Measurements from ENCODE around the gene MAST1.
A peak's percentile ranks its signal among the peaks of the same experiment; 100 is the strongest.

The MAST1 gene

GRCh38 chr19:12882589-12882988 is 44.3 kb downstream of the MAST1 start:
- no peak for DNase-seq (ENCODE audit: low read depth, low spot score)
- no peak for TF ChIP-seq EZH2 (IDR thresholded peaks at IDR 0.05)
- no peak for TF ChIP-seq FOXP2 (optimal IDR thresholded peaks at IDR 0.05; ENCODE audit: control extremely low read depth, extremely low read length, insufficient read depth)
- TF ChIP-seq POLR2AphosphoS5 (IDR thresholded peaks at IDR 0.05; ENCODE audit: borderline replicate concordance, low read depth, low read length): no peak
- no peak overlapping the region for H3K4me3 ChIP-seq
- H3K9ac ChIP-seq (ENCODE audit: insufficient read length): no peak overlapping the region
- H3K27ac ChIP-seq: no peak overlapping the region
- peaks cover 7% of the 10 kb centered on the region; the same call in 1 of the 2 replicates for H3K36me3 ChIP-seq (ENCODE audit: insufficient read depth, low read length)
- H3K9me3 ChIP-seq (ENCODE audit: low read depth, low read length): no peaks in the 10 kb centered on the region; the same call in 1 of the 2 replicates

- TF ChIP-seq EZH2 (IDR thresholded peaks at IDR 0.05) (no peak), FOXP2 (optimal IDR thresholded peaks at IDR 0.05; ENCODE audit: control extremely low read depth, extremely low read length, insufficient read depth) (no peak), POLR2AphosphoS5 (IDR thresholded peaks at IDR 0.05; ENCODE audit: borderline replicate concordance, low read depth, low read length) (no peak)
- Histone ChIP-seq H3K4me3 (no peak overlapping the region), H3K9ac (ENCODE audit: insufficient read length) (no peak overlapping the region), H3K36me3 (ENCODE audit: insufficient read depth, low read length) (no peaks in the 10 kb centered on the region), H3K27ac (no peak overlapping the region), H3K9me3 (ENCODE audit: low read depth, low read length) (no peaks in the 10 kb centered on the region; the same call in 1 of the 2 replicates)
- no peak for DNase-seq (ENCODE audit: low read depth, low spot score)
These were observed 45.9 kb downstream of the MAST1 start for GRCh38 chr19:12884202-12884601.

- Histone ChIP-seq H3K36me3 (ENCODE audit: insufficient read depth, low read length) (no peaks in the 10 kb centered on the region), H3K9ac (ENCODE audit: insufficient read length) (no peak overlapping the region), H3K27ac (no peak overlapping the region), H3K4me3 (no peak overlapping the region), H3K9me3 (ENCODE audit: low read depth, low read length) (no peaks in the 10 kb centered on the region; the same call in 1 of the 2 replicates)
- no peak for DNase-seq (ENCODE audit: low read depth, low spot score)
- TF ChIP-seq FOXP2 (optimal IDR thresholded peaks at IDR 0.05; ENCODE audit: control extremely low read depth, extremely low read length, insufficient read depth) (no peak), POLR2AphosphoS5 (IDR thresholded peaks at IDR 0.05; ENCODE audit: borderline replicate concordance, low read depth, low read length) (no peak), EZH2 (IDR thresholded peaks at IDR 0.05) (no peak)
These were observed 46.3 kb downstream of the MAST1 start for GRCh38 chr19:12884627-12884925.

- no peaks in the 10 kb centered on the region; the same call in 1 of the 2 replicates for H3K9me3 ChIP-seq (ENCODE audit: low read depth, low read length)
- H3K27ac ChIP-seq: no peak overlapping the region
- no peaks in the 10 kb centered on the region for H3K36me3 ChIP-seq (ENCODE audit: insufficient read depth, low read length)
- no peak for TF ChIP-seq POLR2AphosphoS5 (IDR thresholded peaks at IDR 0.05; ENCODE audit: borderline replicate concordance, low read depth, low read length)
- no peak for TF ChIP-seq FOXP2 (optimal IDR thresholded peaks at IDR 0.05; ENCODE audit: control extremely low read depth, extremely low read length, insufficient read depth)
- no peak for TF ChIP-seq EZH2 (IDR thresholded peaks at IDR 0.05)
- no peak overlapping the region for H3K9ac ChIP-seq (ENCODE audit: insufficient read length)
- DNase-seq (ENCODE audit: low read depth, low spot score): no peak
- peak overlapping the region; percentile 72 for H3K4me3 ChIP-seq
These were observed 46.8 kb downstream of the MAST1 start for GRCh38 chr19:12884926-12885748.

- Histone ChIP-seq H3K9me3 (ENCODE audit: low read depth, low read length) (no peaks in the 10 kb centered on the region; the same call in 1 of the 2 replicates), H3K27ac (no peak overlapping the region), H3K36me3 (ENCODE audit: insufficient read depth, low read length) (no peaks in the 10 kb centered on the region), H3K9ac (ENCODE audit: insufficient read length) (no peak overlapping the region), H3K4me3 (peak overlapping the region; percentile 72)
- DNase-seq (ENCODE audit: low read depth, low spot score): no peak
- TF ChIP-seq EZH2 (IDR thresholded peaks at IDR 0.05) (no peak), POLR2AphosphoS5 (IDR thresholded peaks at IDR 0.05; ENCODE audit: borderline replicate concordance, low read depth, low read length) (no peak), FOXP2 (optimal IDR thresholded peaks at IDR 0.05; ENCODE audit: control extremely low read depth, extremely low read length, insufficient read depth) (no peak)
These were observed 47.7 kb downstream of the MAST1 start for GRCh38 chr19:12885749-12886650.

GRCh38 chr19:12886651-12886968 is 48.3 kb downstream of the MAST1 start:
- no peaks in the 10 kb centered on the region for H3K36me3 ChIP-seq (ENCODE audit: insufficient read depth, low read length)
- TF ChIP-seq POLR2AphosphoS5 (IDR thresholded peaks at IDR 0.05; ENCODE audit: borderline replicate concordance, low read depth, low read length) (no peak), FOXP2 (optimal IDR thresholded peaks at IDR 0.05; ENCODE audit: control extremely low read depth, extremely low read length, insufficient read depth) (no peak), EZH2 (IDR thresholded peaks at IDR 0.05) (no peak)
- no peak overlapping the region for H3K27ac ChIP-seq
- no peak for DNase-seq (ENCODE audit: low read depth, low spot score)
- H3K4me3 ChIP-seq: no peak overlapping the region
- H3K9ac ChIP-seq (ENCODE audit: insufficient read length): no peak overlapping the region
- H3K9me3 ChIP-seq (ENCODE audit: low read depth, low read length): no peaks in the 10 kb centered on the region; the same call in 1 of the 2 replicates

GRCh38 chr19:12886969-12887747 is 48.8 kb downstream of the MAST1 start, which contains the start of gene KLF1:
Gene KLF1, minus strand, starts transcription at chr19:12887201. Its CDS starts 61 bp downstream, at chr19:12887140.
- TF ChIP-seq FOXP2 (optimal IDR thresholded peaks at IDR 0.05; ENCODE audit: control extremely low read depth, extremely low read length, insufficient read depth): no peak
- no peak for TF ChIP-seq EZH2 (IDR thresholded peaks at IDR 0.05)
- no peak for DNase-seq (ENCODE audit: low read depth, low spot score)
- no peak within 1 kb of the TSS for H3K9ac ChIP-seq (ENCODE audit: insufficient read length)
- H3K9me3 ChIP-seq (ENCODE audit: low read depth, low read length): no peaks in the 10 kb centered on the region; the same call in 1 of the 2 replicates
- no peak within 1 kb of the TSS for H3K4me3 ChIP-seq
- H3K27ac ChIP-seq: no peak within 1 kb of the TSS
- no peaks in the 10 kb centered on the region for H3K36me3 ChIP-seq (ENCODE audit: insufficient read depth, low read length)
